Thoracic aorta (tissue), 2 donors: Measurements from ENCODE around the gene TECPR2. TPM values are rescaled to one million over a fixed set of nuclear protein-coding genes. Genes with fewer than 3 reads are reported as not detected.

Experiments used
- ATAC-seq: fragments of 150-250 bp; one replicate; pipeline ENCODE4 v1.8.0; 2017; ENCODE audit warnings: low read depth; ENCODE audit not compliant: insufficient number of reproducible peaks, low FRiP score
- DNase-seq: peaks from one replicate; pipeline ENCODE4 v3.0.0-alpha.2; 2020; ENCODE audit warnings: low spot score
- H3K27ac ChIP-seq, 2 donors: fragments of 200-600 bp; sonication (generic); 1 replicate in 1 of 2; 2 replicates in 1 of 2; pipeline ENCODE4 v1.5.1; 2016; ENCODE audit warnings: mild to moderate bottlenecking in 2 of 2, moderate library complexity in 2 of 2
- H3K27me3 ChIP-seq: fragments of 200-600 bp; sonication (generic); replicated peaks from 2 replicates; pipeline ENCODE4 v1.6.0; 2016; ENCODE audit warnings: mild to moderate bottlenecking; ENCODE audit not compliant: insufficient read depth
- H3K36me3 ChIP-seq: fragments of 200-600 bp; sonication (generic); one replicate; pipeline ENCODE4 v1.5.1; 2016
- H3K4me1 ChIP-seq, 2 donors: fragments of 200-600 bp; sonication (generic); 1 replicate in 1 of 2; 2 replicates in 1 of 2; pipeline versions ENCODE4 v1.5.1 to v1.6.0; 2016; ENCODE audit warnings: low read depth in 2 of 2, mild to moderate bottlenecking in 1 of 2; ENCODE audit not compliant: control insufficient read depth in 1 of 2
- H3K4me3 ChIP-seq: fragments of 200-600 bp; sonication (generic); 2 replicates; pipeline ENCODE4 v1.5.1; 2016; ENCODE audit warnings: mild to moderate bottlenecking
- H3K9me3 ChIP-seq: fragments of 200-600 bp; sonication (generic); 2 replicates; pipeline ENCODE4 v1.5.1; 2016
- total RNA-seq, 2 donors: library from RNA; depleted of rRNA; stranded (reverse); fragments of >200 nt; gene quantifications; one replicate each; pipeline versions ENCODE4 v1.1.0 to v1.2.3, GENCODE V29; 2016
- TF ChIP-seq, protein P1 (sequence below): fragments of 200-600 bp; sonication (generic); IDR thresholded peaks from one replicate; pipeline ENCODE4 v1.5.1; 2019; ENCODE audit warnings: antibody characterized with exemption

The TECPR2 gene
- total RNA-seq, 2 donors from 2014 or later = 36.5 to 41.3 TPM

DNA sequence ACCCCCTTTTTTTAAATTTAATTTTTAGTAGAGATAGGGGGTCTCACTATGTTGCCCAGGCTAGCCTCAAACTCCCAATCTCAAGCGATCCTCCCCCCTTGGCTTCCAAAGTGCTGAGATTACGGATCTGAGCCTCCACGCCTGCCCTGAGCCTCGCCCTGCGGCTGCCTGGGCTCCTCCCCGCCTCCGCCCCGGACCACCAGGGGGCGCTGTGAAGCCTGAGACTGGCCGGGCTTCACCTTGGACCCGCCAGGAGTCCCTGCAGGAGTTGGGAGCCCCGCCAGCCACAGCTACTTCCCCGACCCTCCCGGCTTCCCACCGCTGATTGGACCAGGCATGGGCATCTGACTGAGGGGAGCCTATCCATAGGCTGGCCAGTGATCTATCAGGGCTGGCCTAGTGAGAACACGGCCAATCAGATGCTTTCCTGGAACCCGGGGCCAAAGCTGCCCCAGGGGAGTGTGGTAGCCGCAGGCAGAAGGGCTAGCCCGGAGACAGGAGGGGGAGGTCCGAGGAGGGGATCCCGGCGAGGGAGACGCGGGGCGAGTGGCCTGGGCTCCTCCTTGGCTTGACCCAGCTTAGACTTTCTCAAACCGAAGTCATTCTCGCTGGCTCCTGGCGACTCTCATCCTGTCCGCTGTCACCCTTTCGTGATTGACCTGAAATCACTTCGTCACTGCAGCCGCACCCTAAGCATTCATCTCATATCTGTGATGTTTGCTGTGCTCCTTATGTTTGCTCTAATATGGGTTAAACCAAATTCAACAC lies 161.9 kb downstream of the TECPR2 start:
- peak; percentile 94 for ATAC-seq
- H3K4me1 ChIP-seq = peaks cover 8 to 9% of the 10 kb centered on the region in 2 donors
- no peaks in the 10 kb centered on the region for H3K9me3 ChIP-seq
- H3K4me3 ChIP-seq = peak overlapping the region; percentile 76
- H3K36me3 ChIP-seq = no peaks in the 10 kb centered on the region
- TF ChIP-seq, protein P1, sequence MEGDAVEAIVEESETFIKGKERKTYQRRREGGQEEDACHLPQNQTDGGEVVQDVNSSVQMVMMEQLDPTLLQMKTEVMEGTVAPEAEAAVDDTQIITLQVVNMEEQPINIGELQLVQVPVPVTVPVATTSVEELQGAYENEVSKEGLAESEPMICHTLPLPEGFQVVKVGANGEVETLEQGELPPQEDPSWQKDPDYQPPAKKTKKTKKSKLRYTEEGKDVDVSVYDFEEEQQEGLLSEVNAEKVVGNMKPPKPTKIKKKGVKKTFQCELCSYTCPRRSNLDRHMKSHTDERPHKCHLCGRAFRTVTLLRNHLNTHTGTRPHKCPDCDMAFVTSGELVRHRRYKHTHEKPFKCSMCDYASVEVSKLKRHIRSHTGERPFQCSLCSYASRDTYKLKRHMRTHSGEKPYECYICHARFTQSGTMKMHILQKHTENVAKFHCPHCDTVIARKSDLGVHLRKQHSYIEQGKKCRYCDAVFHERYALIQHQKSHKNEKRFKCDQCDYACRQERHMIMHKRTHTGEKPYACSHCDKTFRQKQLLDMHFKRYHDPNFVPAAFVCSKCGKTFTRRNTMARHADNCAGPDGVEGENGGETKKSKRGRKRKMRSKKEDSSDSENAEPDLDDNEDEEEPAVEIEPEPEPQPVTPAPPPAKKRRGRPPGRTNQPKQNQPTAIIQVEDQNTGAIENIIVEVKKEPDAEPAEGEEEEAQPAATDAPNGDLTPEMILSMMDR = peak; percentile 99
- H3K27ac ChIP-seq = peak overlapping the region; percentile 60 to 69
- no peaks in the 10 kb centered on the region for H3K27me3 ChIP-seq
- peak; percentile 92 for DNase-seq

DNA sequence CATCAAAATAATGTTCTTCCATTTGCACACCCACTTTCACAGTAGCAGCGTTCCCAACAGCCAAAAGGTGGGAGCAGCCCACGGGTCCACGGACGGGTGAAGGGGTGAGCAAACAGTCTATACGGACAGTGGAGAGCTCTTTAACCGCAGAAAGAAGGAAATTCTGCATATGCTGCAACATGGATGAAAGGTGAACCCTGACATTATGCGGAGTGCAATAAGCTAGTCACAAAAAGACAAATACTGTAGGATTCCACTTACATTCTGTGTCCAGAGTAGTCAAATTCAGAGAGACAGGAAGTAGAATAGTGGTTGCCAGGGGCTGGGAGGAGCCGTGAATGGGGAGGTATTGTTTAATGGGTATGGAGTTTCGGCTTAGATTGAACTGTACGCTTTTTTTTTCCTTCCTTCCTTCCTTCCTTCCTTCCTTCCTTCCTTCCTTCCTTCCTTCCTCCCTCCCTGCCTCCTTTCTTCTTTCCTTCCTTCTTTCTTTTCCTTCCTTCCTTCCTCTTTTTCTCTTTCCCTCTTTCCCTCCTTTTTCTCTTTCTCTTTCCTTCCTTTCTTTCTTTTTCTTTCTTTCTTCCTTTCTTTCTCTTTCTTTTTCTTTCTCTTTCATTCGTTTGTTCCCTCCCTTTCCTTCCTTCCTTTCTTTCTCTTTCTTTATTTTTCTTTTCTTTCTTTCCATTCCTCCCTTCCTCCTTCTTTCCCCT lies 162.6 kb downstream of the TECPR2 start:
- Histone ChIP-seq H3K4me3 (peak overlapping the region; percentile 76), H3K27ac (peak overlapping the region; percentile 60 to 69), H3K27me3 (no peaks in the 10 kb centered on the region), H3K36me3 (no peaks in the 10 kb centered on the region), H3K9me3 (no peaks in the 10 kb centered on the region), H3K4me1 (peaks cover 8 to 9% of the 10 kb centered on the region in 2 donors)
- TF ChIP-seq, protein P1 = no peak
- DNase-seq (no peak), ATAC-seq (no peak)

DNA sequence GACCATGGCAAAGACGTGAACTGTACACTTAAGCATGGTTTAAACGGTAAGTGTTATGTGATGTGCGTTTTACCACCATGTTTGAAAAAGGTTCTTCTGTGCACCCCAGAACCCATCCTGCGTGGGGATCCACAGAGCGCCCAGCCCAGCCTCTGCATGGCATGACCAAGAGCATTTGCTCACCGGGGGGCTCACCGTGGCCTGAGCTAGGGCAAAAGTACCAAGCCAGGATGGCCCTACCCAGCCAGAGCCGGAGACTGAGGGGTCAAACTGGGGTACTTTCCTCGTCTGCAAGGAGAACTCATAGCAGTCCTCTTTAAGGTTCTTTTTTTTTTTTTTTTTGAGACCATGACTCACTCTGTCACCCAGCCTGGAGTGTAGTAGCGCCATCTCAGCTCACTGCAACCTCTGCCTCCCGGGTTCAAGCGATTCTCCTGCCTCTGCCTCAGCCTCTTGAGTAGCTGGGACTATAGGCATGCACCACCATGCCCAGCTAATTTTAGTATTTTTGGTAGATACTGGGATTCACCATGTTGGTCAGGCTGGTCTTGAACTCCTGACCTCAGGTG lies 163.3 kb downstream of the TECPR2 start:
- no peaks in the 10 kb centered on the region for H3K36me3 ChIP-seq
- TF ChIP-seq, protein P1 = no peak
- H3K4me3 ChIP-seq = no peak overlapping the region
- peaks cover 8 to 9% of the 10 kb centered on the region in 2 donors for H3K4me1 ChIP-seq
- no peaks in the 10 kb centered on the region for H3K9me3 ChIP-seq
- DNase-seq (no peak), ATAC-seq (no peak)
- H3K27me3 ChIP-seq = no peaks in the 10 kb centered on the region
- H3K27ac ChIP-seq = no peak overlapping the region

- H3K4me1 ChIP-seq = peaks cover 8 to 9% of the 10 kb centered on the region in 2 donors
- DNase-seq (no peak), ATAC-seq (no peak)
- no peak overlapping the region for H3K27ac ChIP-seq
- H3K9me3 ChIP-seq = no peaks in the 10 kb centered on the region
- no peaks in the 10 kb centered on the region for H3K27me3 ChIP-seq
- no peaks in the 10 kb centered on the region for H3K36me3 ChIP-seq
- H3K4me3 ChIP-seq = no peak overlapping the region
- TF ChIP-seq, protein P1 = no peak
Measured at GRCh38 chr14:102528431-102529170, 165.9 kb downstream of the TECPR2 start.
